GM19023 (cell line): Measurements from ENCODE around the gene CSTB.

ENCODE experiments used
- ATAC-seq: cut with Tn5 transposase; IDR thresholded peaks from one replicate; pipeline ENCODE4 v1.9.1; 2021; ENCODE audit warnings: mild to moderate bottlenecking, moderate library complexity; ENCODE audit not compliant: unreplicated experiment

The CSTB gene

DNA sequence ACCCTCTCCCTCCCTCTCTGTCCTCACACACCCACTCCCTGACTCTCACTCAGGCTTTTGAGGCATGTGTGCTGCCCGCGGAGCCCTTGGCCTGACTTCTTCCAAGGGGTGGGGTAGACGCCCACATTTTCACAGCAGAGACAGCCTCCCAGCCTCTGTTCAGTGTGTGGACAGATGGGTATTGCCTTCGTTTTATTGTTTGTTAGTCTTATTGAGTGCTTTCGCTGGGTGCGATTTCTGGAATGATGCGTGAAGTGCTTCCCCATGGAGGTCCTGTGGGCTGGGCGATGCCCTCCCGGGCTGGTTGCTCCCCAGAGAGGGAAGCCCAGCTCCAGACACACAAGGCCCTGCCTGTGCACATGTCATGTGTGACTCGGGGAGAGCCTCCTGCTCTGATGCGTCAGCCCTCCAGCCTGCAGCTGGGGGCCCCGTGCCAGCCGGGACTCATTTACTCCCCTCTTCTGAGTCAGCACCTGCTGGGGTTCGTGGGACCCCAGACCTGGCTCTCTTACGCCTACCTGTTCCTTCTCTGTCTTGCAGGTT lies 42.5 kb downstream of the CSTB start:
- ATAC-seq = no peak

DNA sequence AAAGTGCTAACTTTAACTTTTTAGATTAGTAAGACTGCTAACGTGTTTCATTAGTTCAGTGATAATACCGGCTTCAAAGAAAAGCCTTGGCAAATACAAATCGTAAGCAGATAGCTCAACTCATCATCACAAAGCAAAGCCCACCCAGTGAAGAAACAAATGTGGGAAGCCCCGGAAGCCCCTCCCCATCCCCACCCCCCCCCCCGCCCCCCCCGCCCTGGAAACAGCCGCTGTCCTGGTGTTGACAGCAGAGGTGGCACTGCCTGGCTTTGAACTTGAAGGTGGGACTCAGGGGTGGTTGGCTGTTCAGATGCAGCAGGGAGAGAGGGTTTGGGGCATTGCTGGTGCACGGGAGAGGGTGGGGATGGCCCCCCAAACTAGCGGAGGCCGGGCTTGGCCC lies 43.0 kb downstream of the CSTB start:
- ATAC-seq = no peak

DNA sequence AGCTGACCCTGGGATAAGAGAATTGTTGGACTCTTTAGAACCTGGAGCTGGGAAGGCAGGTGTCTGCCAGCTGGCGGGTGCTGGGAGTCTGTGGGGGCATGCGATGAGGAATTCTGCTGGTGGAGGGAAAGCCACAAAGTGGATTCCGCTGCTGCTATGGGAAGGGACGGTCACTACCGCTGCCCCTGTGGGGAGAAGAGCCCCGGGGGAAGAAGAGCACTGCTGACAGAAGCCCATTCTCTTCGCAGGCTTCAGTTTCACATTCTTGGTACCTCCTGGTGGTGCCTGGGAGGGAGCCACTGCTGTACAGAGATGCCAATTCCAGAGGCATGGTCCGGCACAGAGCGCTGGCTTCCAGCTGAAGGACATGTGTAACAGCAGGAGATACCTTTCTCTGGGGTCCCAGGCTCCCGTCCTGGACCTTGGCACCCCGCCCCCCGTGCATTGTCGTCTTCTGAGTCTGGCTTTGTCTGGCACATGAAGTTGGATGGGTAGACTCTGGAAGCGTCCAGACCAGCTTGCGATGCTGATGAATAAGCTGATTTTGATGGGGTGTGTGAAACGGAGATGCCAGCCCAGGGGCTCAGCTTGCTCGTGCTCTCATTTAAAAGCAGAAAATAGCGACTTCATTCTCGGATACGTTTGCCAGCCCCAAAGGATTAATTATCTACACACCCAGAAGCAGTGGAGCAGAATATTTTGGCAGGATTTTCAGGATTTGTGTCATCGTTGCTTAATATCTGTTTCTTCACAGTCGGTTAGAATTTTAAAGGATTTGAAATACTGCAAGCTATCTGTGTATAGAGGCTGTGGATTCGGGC lies 44.0 kb downstream of the CSTB start:
- no peak for ATAC-seq

DNA sequence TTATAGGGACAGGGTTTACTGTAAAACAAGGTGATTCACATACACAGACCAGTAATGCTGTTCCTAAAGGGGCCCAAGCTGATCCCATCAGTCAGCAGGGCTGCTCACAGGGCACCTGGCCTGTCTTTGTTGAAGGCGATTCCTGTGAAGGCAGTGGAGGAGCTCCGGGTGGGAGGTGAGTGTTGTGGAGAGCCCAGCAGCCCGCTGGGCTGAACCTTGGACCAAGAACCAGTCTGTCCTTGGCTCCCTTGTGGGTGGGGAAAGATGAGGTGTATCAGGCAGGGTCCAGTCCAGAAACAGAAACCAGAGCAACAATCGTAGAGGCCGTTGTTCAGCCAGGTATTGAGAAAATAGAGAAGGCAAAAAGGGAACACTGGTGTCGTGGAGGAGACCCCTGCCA lies 44.6 kb downstream of the CSTB start:
- ATAC-seq = no peak

DNA sequence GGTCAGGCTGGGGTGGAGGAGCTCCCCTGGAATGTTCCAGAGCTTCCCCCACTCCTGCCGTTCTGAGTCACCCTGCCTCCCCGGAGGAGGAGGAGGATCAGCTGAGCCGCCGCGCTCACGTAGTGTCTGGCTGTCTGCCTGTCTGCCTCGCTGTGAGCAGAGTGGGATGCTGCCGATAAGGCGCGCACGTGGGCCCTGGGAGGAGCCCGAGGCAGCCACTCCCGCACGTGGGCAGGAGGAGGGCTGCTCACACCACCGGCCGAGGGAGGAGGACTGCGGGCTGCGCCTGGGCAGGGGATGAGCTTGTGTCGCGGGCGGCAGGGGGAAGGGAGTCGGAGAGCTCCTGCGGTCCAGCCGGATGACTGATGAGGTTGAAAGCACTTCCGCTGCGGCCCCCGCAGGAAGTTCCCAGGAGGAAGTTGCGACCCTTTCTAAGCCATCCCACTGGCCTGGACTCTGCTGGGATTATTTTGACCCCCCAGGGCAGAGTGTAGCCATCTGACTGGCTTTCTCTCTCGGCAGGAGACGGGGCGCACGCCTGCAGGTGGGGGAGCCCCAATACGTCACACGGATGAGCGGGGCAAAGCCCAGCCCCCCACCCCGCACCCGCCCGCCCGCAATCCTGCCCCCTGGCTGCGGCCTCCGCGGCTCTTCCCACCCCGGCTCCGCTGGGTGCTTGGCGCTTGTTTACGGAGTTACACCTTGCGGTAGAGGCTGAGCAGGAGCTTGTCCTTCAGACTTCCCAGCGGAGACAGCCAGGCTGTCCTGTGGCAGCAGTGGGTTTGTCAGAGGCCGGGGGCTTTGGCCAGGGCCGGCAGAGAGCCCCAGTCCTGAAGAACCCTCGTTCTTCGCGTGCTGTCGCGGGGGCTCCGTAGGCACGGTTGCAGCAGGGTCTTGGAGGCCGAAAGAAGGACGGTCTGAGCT lies 47.4 kb downstream of the CSTB start:
- peak; percentile 68 for ATAC-seq

DNA sequence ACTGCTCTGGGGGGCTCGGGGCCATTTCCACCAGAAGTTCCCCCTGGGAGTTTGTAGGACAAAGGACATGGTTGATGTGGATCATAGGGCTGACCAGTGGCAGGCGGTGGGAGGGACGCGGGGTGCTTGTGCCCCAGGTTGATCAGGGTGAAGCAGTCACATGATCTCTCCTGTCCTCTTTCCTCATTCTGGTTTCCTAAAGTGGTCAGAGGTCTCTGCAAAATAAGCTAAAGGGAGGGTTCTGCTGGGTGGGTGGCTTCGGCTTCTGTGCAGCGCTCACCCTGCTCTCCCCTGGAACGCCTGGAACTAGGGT lies 48.0 kb downstream of the CSTB start:
- no peak for ATAC-seq

DNA sequence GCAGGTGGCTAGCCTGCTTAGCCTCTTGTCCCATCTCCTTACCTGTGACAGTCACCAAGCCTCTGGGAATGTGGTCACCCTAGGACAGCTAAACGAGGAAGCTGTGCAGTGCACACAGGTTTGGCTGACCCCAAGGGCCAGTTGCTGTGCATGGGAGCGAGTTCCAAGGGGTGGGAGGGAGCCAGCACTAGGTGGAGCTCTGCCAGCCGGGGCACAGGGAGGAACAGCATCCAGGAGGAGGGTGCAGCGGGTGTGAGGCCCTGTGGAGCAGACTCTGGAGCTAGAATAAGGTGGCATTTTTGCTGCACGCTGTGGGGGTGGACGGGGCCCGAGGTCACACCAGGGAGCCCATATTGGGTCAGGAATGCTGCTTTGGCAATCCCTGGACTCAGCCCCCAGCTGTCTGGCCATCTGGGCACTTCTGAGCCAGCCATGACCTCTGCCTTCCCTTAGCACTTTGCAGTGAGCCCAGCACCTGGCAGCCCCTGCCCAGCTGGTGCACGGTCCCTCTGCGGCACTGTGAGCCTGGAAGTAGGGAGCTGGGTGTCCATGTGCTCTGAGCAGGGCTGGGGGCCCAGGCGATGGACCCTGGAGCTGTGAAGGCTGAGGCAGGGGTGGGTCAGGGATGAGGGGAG lies 48.5 kb downstream of the CSTB start:
- no peak for ATAC-seq

DNA sequence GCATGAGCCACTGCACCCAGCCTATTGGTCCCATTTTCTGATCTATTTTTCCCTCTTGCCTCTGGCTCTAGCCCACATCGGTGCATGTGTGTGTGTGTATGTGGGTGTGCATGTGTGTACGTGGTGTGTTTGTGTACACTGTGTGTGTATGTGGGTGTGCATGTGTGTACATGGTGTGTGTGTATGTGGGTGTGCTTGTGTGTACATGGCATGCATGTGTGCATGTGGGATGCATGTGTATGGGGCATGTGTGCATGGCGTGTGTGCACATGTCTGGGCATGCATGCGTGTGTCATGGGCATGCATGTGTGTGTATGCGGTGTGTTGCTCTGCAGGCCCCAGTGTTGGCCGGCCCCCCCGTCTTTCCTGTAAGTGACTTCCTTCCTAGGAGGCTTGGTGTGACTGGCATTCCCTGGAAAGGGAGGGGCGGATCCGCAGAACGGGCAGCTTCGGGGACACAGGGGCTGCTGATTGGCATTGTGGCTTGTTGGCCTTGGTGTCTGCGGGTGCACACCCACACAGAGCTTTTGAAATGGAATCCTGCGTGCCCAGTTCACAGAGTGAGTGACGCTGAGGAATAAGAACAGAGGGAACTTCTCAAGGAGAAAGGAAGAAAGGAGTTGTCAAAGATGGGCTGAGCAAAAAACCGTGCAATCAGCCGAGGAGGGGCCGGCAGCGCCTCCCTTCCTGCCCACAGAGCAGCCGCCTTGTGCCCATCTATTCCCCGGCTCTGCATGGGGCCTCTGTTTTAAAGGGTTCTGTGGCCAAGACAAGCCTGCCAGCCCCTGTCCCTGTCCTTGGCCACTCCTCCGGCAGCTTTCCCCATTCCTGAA lies 49.2 kb downstream of the CSTB start:
- no peak for ATAC-seq
